Activated CD8-positive, alpha-beta T cell treated with anti-CD3 and anti-CD28 coated beads, Interleukin-2, amount 10 ng/mL, durations not matched to agents 7 days and 5 days (primary cell): ENCODE results near the gene DDX28. TPM values are rescaled to one million over a fixed set of nuclear protein-coding genes. Genes with fewer than 3 reads are reported as not detected.
"Not testable (repeated sequence)": the region's sequence is repeated elsewhere in the genome, so short reads cannot be mapped to it uniquely, and the experiment has no call there.

Source experiments
- ATAC-seq: fragments of 150-1000 bp; cut with Tn5 transposase; one replicate; pipeline ENCODE4 v1.10.0; 2021; ENCODE audit warnings: moderate library complexity
- CTCF ChIA-PET: fragments of 350-600 bp; sonication (Branson Sonifier 250); formaldehyde crosslinking; loops from one replicate; lab custom pipeline; 2021; ENCODE audit warnings: antibody characterized with exemption; lab: Charles Lee
- POLR2A ChIA-PET: fragments of 350-600 bp; sonication (Branson Sonifier 250); formaldehyde crosslinking; loops from one replicate; lab custom pipeline; 2021; ENCODE audit warnings: antibody characterized with exemption; lab: Charles Lee
- DNase-seq: peaks from one replicate; pipeline ENCODE4 v3.0.0-alpha.2; 2020
- H3K27ac Mint-ChIP-seq: one replicate; pipeline ENCODE4 v1.8.0; 2021; ENCODE audit warnings: mild to moderate bottlenecking, mixed read lengths
- H3K27me3 Mint-ChIP-seq: one replicate; pipeline ENCODE4 v1.8.0; 2021; ENCODE audit warnings: low read depth, mixed read lengths
- H3K36me3 Mint-ChIP-seq: one replicate; pipeline ENCODE4 v1.8.0; 2021; ENCODE audit warnings: low read depth, mixed read lengths
- H3K4me1 Mint-ChIP-seq: one replicate; pipeline ENCODE4 v1.8.0; 2021; ENCODE audit warnings: low read depth, mixed read lengths
- H3K4me3 Mint-ChIP-seq: one replicate; pipeline ENCODE4 v1.8.0; 2021; ENCODE audit warnings: mild to moderate bottlenecking, mixed read lengths
- H3K9me3 Mint-ChIP-seq: one replicate; pipeline ENCODE4 v1.8.0; 2022; ENCODE audit warnings: mixed read lengths; ENCODE audit not compliant: insufficient read depth
- total RNA-seq, 2 experiments: library from RNA; stranded (reverse); gene quantifications; one replicate each; pipeline ENCODE4 v1.2.3, GENCODE V29; 2021

The DDX28 gene
- total RNA-seq, 2 experiments from 2014 or later, result 13.6 to 13.9 TPM

DNA sequence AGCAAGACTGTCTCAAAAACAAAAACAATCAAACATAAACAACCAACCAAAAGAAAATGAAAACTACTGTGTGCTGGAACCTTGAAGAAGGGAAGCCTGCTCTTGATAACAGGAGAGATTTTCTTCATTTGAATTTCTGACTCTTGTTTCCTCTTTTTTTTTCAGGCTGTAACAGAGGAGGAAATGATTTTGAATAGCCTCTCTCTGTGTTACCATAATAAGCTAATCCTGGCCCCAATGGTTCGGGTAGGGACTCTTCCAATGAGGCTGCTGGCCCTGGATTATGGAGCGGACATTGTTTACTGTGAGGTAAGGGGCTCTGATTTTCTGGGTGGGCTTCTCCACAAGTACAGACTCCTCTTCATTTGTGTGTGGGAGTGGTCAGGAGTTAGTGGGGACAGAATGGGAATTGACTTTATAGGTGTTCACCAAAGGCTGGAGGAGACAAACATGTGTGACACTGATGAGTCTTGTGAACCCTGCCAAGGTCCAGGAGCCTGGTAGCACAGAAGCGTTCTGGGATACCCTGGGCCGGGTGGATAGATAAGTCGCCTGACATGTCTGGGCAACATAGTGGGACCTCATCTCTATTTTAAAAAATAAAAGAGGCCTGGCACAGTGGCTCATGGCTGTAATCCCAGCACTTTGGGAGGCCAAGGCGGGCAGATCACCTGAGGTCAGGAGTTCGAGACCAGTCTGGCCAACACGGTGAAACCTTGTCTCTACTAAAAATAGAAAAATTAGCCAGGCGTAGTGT lies 15.0 kb upstream of the DDX28 start:
- DNase-seq (no peak), ATAC-seq (no peak)
- H3K9me3 Mint-ChIP-seq, result no peaks in the 10 kb centered on the region
- H3K27me3 Mint-ChIP-seq, result no peaks in the 10 kb centered on the region
- peaks cover 32% of the 10 kb centered on the region for H3K4me1 Mint-ChIP-seq
- no peak overlapping the region for H3K4me3 Mint-ChIP-seq
- H3K27ac Mint-ChIP-seq, result peak overlapping the region; percentile 10
- ChIA-PET POLR2A (interaction anchor here (1.3 kb wide), 1 partner anchor 16 kb away, joined by 5 read pairs; the partner anchor contains the start of genes DDX28 and DUS2), CTCF (interaction anchor here (4.5 kb wide), 1 partner anchor 44 kb away, joined by 30 read pairs; no protein-coding TSS in a partner anchor)
- peaks cover 26% of the 10 kb centered on the region for H3K36me3 Mint-ChIP-seq

DNA sequence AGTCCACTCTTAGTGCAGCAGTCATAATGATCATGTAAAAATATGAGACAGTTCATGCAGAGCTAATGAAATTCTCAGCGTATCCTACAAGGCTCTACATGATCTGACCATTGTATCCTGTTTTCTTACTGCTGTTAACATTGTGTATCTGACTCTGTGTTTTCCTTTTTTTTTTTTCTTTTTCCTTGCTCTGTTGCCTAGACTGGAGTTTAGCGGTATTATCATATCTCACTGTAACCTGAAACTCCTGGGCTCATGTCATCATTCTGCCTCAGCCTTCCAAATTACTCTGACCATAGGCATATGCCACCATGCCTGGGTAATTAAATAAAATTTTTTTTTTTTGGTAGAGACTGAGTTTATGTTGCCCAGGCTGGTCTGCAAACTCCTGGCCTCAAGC lies 12.2 kb upstream of the DDX28 start:
- Mint-ChIP-seq H3K36me3 (peaks cover 29% of the 10 kb centered on the region), H3K4me3 (no peak overlapping the region), H3K27ac (no peak overlapping the region), H3K4me1 (peaks cover 47% of the 10 kb centered on the region), H3K9me3 (no peaks in the 10 kb centered on the region), H3K27me3 (no peaks in the 10 kb centered on the region)
- DNase-seq (no peak), ATAC-seq (no peak)
- ChIA-PET POLR2A (interaction anchor here (0.6 to 1.8 kb wide), 3 partner anchors 12 to 99 kb away, joined by 3 to 5 read pairs (median 4); partner anchors contain the start of genes DDX28, DUS2 and PSMB10), CTCF (interaction anchor here (1.0 to 1.2 kb wide), 2 partner anchors 12 to 49 kb away, joined by 3 to 6 read pairs; partner anchors contain the start of genes DDX28 and DUS2)

DNA sequence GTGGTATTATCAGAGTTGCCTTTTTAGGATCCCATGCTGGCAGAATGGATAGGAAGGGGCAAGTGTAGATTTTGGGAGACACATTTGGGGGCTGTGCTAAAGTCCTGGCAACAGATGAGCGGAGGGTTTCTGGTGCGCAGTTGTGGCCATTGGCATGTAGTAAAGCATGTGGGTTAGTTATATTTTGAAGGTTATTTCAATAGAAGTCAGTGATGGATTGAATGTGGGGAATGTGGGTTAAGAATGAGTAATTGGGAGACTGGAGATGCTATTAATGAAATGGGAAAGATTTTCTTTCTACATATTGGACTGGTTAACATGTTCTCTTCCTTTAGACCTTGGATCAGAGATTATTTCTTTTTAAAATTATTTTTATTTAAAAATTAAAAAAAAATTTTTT lies 10.1 kb upstream of the DDX28 start:
- no peak overlapping the region for H3K27ac Mint-ChIP-seq
- CTCF ChIA-PET, result interaction anchor here (2.5 kb wide), 1 partner anchor 8 kb away, joined by 8 read pairs; no protein-coding TSS in a partner anchor

GRCh38 chr16:68031951-68032350 lies 8.9 kb upstream of the DDX28 start:
- ATAC-seq (peak; percentile 27), DNase-seq (no peak)
- H3K36me3 Mint-ChIP-seq, result peaks cover 24% of the 10 kb centered on the region
- peaks cover 33% of the 10 kb centered on the region for H3K4me1 Mint-ChIP-seq
- no peaks in the 10 kb centered on the region for H3K27me3 Mint-ChIP-seq
- POLR2A ChIA-PET, result interaction anchor here (1.6 to 1.9 kb wide), 2 partner anchors 9 kb away, joined by 3 to 7 read pairs; partner anchors contain the start of genes DDX28 and DUS2
- H3K9me3 Mint-ChIP-seq, result no peaks in the 10 kb centered on the region
- CTCF ChIA-PET, result interaction anchor here (2.5 kb wide), 1 partner anchor 9 kb away, joined by 8 read pairs; no protein-coding TSS in a partner anchor
- H3K27ac Mint-ChIP-seq, result peak overlapping the region; percentile 80
- no peak overlapping the region for H3K4me3 Mint-ChIP-seq

More for the DNA sequence above, 10.1 kb upstream of the DDX28 start:
- Mint-ChIP-seq H3K27me3 (no peaks in the 10 kb centered on the region), H3K4me1 (peaks cover 39% of the 10 kb centered on the region), H3K9me3 (no peaks in the 10 kb centered on the region), H3K4me3 (no peak overlapping the region), H3K36me3 (peaks cover 23% of the 10 kb centered on the region)
- no peak for DNase-seq
- POLR2A ChIA-PET, result interaction anchor here (1.9 kb wide), 1 partner anchor 11 kb away, joined by 7 read pairs; the partner anchor contains the start of genes DDX28 and DUS2
- no peak for ATAC-seq

- Mint-ChIP-seq H3K4me1 (peaks cover 27% of the 10 kb centered on the region), H3K36me3 (peaks cover 30% of the 10 kb centered on the region)
- CTCF ChIA-PET, result interaction anchor here (1.0 kb wide), 1 partner anchor 11 kb away, joined by 4 read pairs; no protein-coding TSS in a partner anchor
- H3K27ac Mint-ChIP-seq, H3K9me3 Mint-ChIP-seq, DNase-seq, H3K27me3 Mint-ChIP-seq, ATAC-seq, H3K4me3 Mint-ChIP-seq, POLR2A ChIA-PET: not testable (repeated sequence)
Measured at GRCh38 chr16:68030108-68030507, 7.1 kb upstream of the DDX28 start.

- peaks cover 30% of the 10 kb centered on the region for H3K4me1 Mint-ChIP-seq
- H3K9me3 Mint-ChIP-seq, result no peaks in the 10 kb centered on the region
- ChIA-PET POLR2A (no interaction called here), CTCF (interaction anchor here (1.9 to 2.1 kb wide), 2 partner anchors 11 to 12 kb away, joined by 7 to 14 read pairs; no protein-coding TSS in a partner anchor)
- ATAC-seq, result no peak
- no peak overlapping the region for H3K27ac Mint-ChIP-seq
- no peak overlapping the region for H3K4me3 Mint-ChIP-seq
- H3K36me3 Mint-ChIP-seq, result peaks cover 30% of the 10 kb centered on the region
- H3K27me3 Mint-ChIP-seq, result no peaks in the 10 kb centered on the region
- no peak for DNase-seq
Measured at GRCh38 chr16:68028996-68029395, 6.0 kb upstream of the DDX28 start.

GRCh38 chr16:68022278-68022727 lies 729 bp downstream of the DDX28 start:
- Mint-ChIP-seq H3K27me3 (no peaks in the 10 kb centered on the region), H3K36me3 (peaks cover 29% of the 10 kb centered on the region), H3K9me3 (no peaks in the 10 kb centered on the region), H3K4me1 (peaks cover 27% of the 10 kb centered on the region), H3K4me3 (peak overlapping the region; percentile 94), H3K27ac (peak overlapping the region; percentile 95)
- ChIA-PET CTCF (interaction anchor here (0.7 to 3.5 kb wide), 10 partner anchors 9 to 138 kb away, joined by 3 to 16 read pairs (median 4); partner anchors contain the start of gene DPEP2), POLR2A (interaction anchor here (0.6 to 3.0 kb wide), 16 partner anchors 8 to 88 kb away, joined by 3 to 48 read pairs (median 7); partner anchors contain the start of genes DPEP2 and PSMB10)
- peak; percentile 7 for ATAC-seq
- no peak for DNase-seq

GRCh38 chr16:68021490-68021889 lies 1.5 kb downstream of the DDX28 start:
- H3K27me3 Mint-ChIP-seq, result no peaks in the 10 kb centered on the region
- ChIA-PET POLR2A (interaction anchor here (0.6 to 3.0 kb wide), 12 partner anchors 10 to 87 kb away, joined by 3 to 48 read pairs (median 7); partner anchors contain the start of genes DPEP2 and PSMB10), CTCF (interaction anchor here (1.1 to 3.5 kb wide), 5 partner anchors 19 to 137 kb away, joined by 3 to 16 read pairs (median 13); partner anchors contain the start of gene DPEP2)
- H3K27ac Mint-ChIP-seq, result no peak overlapping the region
- H3K36me3 Mint-ChIP-seq, result peaks cover 26% of the 10 kb centered on the region
- H3K4me3 Mint-ChIP-seq, result peak overlapping the region; percentile 94
- ATAC-seq (no peak), DNase-seq (no peak)
- H3K4me1 Mint-ChIP-seq, result peaks cover 27% of the 10 kb centered on the region
- no peaks in the 10 kb centered on the region for H3K9me3 Mint-ChIP-seq

DNA sequence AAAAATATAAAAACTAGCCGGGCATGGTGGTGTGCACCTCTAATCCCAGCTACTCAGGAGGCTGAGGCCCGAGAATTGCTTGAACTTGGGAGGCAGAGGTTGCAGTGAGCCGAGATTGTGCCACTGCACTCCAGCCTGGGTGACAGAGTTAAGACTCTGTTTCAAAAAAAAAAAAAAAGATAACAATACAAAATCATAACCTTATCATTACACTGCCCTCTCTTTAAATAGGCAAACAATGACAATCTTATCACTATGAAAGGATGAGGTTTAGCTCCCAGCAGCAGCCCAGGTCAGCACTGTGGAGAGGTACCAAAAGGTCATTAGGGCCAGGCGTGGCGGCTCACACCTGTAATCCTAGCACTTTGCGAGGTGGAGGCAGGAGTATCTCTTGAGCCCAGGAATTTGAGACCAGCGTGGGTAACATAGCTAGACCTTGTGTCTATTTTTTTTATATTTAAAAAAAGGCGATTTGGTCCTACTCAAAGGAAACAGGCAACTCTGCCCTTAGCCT lies 3.8 kb downstream of the DDX28 start:
- H3K9me3 Mint-ChIP-seq, result no peaks in the 10 kb centered on the region
- H3K27me3 Mint-ChIP-seq, result no peaks in the 10 kb centered on the region
- POLR2A ChIA-PET, result interaction anchor here (0.6 kb wide), 1 partner anchor 16 kb away, joined by 4 read pairs; no protein-coding TSS in a partner anchor
- DNase-seq, result no peak
- peaks cover 23% of the 10 kb centered on the region for H3K4me1 Mint-ChIP-seq
- no peak for ATAC-seq
- H3K36me3 Mint-ChIP-seq, result peaks cover 19% of the 10 kb centered on the region
- no peak overlapping the region for H3K4me3 Mint-ChIP-seq
- no peak overlapping the region for H3K27ac Mint-ChIP-seq
- CTCF ChIA-PET, result interaction anchor here (1.3 kb wide), 3 partner anchors 13 to 45 kb away, joined by 3 read pairs; partner anchors contain the start of gene DPEP2

DNA sequence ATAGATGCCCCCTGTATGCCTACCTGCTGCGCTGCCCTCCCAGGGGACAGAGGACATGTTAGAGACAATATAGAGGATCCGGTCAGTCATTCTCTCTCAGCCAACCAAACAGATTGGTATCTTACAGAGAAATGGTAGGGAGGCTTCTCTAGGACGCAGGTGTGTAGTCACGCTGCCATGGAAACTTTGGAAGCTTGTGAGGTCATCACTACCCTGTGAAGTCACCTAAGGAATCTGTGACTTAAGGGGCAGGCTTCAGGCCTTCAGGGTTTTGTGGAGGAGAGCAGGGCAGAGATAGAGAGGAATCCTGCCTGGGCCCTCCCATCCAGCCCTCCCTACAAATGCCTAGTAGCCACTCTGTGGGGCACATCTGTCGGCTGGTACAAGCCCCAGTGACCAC lies 7.4 kb downstream of the DDX28 start, which contains the start of gene DPEP2NB:
DPEP2NB (minus strand) TSS at position 231 of the 400 bp plus-strand sequence; CDS start at position 90, 141 bp downstream.
- Mint-ChIP-seq H3K27me3 (no peaks in the 10 kb centered on the region), H3K36me3 (peaks cover 3% of the 10 kb centered on the region), H3K27ac (no peak within 1 kb of the TSS), H3K9me3 (no peaks in the 10 kb centered on the region), H3K4me3 (no peak within 1 kb of the TSS), H3K4me1 (peaks cover 10% of the 10 kb centered on the region)
- CTCF ChIA-PET, result interaction anchor here (0.9 to 1.3 kb wide), 3 partner anchors 22 to 50 kb away, joined by 3 to 5 read pairs (median 4); no protein-coding TSS in a partner anchor
- no peak for ATAC-seq
- no peak for DNase-seq
- POLR2A ChIA-PET, result interaction anchor here (1.3 kb wide), 1 partner anchor 10 kb away, joined by 5 read pairs; no protein-coding TSS in a partner anchor

- POLR2A ChIA-PET, result interaction anchor here (0.6 to 2.2 kb wide), 3 partner anchors 10 to 79 kb away, joined by 3 to 11 read pairs (median 3); partner anchors contain the start of genes DDX28 and DUS2
- DNase-seq (no peak), ATAC-seq (no peak)
- CTCF ChIA-PET, result interaction anchor here (0.6 to 1.2 kb wide), 4 partner anchors 9 to 24 kb away, joined by 3 to 4 read pairs (median 4); partner anchors contain the start of genes DDX28 and DUS2
- Mint-ChIP-seq H3K27ac (peak overlapping the region; percentile 87), H3K27me3 (no peaks in the 10 kb centered on the region), H3K4me3 (no peak overlapping the region), H3K4me1 (peaks cover 10% of the 10 kb centered on the region), H3K9me3 (no peaks in the 10 kb centered on the region), H3K36me3 (no peaks in the 10 kb centered on the region)
Measured at GRCh38 chr16:68013440-68013839, 9.6 kb downstream of the DDX28 start.
